ENCODE measurements around the gene STIM1.
"Not testable (repeated sequence)": the region's sequence is repeated elsewhere in the genome, so short reads cannot be mapped to it uniquely, and the experiment has no call there.

The STIM1 gene

DNA sequence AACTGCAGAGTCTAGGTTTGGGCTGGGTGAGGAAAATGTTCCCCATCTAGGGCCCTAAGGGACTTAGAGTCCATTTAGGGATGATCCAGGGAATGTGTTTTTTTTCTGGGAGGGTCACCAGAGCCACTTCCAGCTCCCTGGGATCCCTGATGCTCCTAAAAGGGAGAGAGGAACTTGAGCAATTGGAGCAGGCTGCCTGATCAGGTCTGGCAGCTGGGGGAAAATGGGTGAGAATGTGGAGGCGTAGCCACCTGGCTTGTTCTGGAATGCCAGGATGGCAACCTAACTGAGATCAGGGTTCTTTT, 45.9 kb upstream of the STIM1 start:
- no peak overlapping the region for H3K27ac ChIP-seq (ENCODE audit: low read length)
- H3K4me1 ChIP-seq (ENCODE audit: insufficient read depth, low read length): peaks cover 23% of the 10 kb centered on the region
- 0 out of 2 replicates have a peak, but pooled peaks cover 4% of the 10 kb centered on the region for H3K79me2 ChIP-seq (ENCODE audit: insufficient read depth, low read length)
- H3K36me3 ChIP-seq (ENCODE audit: insufficient read depth, low read length): peaks cover 2% of the 10 kb centered on the region; the same call in 1 of the 2 replicates
- DNase-seq: no peak
- H2AFZ ChIP-seq (ENCODE audit: low read depth, low read length): no peak overlapping the region
- no peaks in the 10 kb centered on the region for H3K9me3 ChIP-seq (ENCODE audit: insufficient read depth, low read length, severe bottlenecking)
- no peak overlapping the region for H3K9ac ChIP-seq (ENCODE audit: low read depth, low read length)
- H4K20me1 ChIP-seq (ENCODE audit: insufficient read depth, low read length): no peaks in the 10 kb centered on the region
- no peaks in the 10 kb centered on the region for H3K27me3 ChIP-seq (ENCODE audit: insufficient read depth, low read length, poor library complexity)
- no peak for ATAC-seq (ENCODE audit: insufficient read depth, low read depth)
- no peak for TF ChIP-seq EZH2 (IDR thresholded peaks at IDR 0.05; ENCODE audit: borderline replicate concordance, low read depth, low read length, severe bottlenecking)
- TF ChIP-seq, protein P1, sequence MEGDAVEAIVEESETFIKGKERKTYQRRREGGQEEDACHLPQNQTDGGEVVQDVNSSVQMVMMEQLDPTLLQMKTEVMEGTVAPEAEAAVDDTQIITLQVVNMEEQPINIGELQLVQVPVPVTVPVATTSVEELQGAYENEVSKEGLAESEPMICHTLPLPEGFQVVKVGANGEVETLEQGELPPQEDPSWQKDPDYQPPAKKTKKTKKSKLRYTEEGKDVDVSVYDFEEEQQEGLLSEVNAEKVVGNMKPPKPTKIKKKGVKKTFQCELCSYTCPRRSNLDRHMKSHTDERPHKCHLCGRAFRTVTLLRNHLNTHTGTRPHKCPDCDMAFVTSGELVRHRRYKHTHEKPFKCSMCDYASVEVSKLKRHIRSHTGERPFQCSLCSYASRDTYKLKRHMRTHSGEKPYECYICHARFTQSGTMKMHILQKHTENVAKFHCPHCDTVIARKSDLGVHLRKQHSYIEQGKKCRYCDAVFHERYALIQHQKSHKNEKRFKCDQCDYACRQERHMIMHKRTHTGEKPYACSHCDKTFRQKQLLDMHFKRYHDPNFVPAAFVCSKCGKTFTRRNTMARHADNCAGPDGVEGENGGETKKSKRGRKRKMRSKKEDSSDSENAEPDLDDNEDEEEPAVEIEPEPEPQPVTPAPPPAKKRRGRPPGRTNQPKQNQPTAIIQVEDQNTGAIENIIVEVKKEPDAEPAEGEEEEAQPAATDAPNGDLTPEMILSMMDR (IDR thresholded peaks at IDR 0.05; ENCODE audit: borderline replicate concordance, extremely low read depth, low read length, poor library complexity, severe bottlenecking): no peak
- no peak overlapping the region for H3K4me3 ChIP-seq (ENCODE audit: low read depth in 1 of 2, low read length in 2 of 2)
- 0 out of 2 replicates have a peak overlapping the region, but pooled peaks have one; percentile 86 for H3K4me2 ChIP-seq (ENCODE audit: insufficient read depth, low read length)

DNA sequence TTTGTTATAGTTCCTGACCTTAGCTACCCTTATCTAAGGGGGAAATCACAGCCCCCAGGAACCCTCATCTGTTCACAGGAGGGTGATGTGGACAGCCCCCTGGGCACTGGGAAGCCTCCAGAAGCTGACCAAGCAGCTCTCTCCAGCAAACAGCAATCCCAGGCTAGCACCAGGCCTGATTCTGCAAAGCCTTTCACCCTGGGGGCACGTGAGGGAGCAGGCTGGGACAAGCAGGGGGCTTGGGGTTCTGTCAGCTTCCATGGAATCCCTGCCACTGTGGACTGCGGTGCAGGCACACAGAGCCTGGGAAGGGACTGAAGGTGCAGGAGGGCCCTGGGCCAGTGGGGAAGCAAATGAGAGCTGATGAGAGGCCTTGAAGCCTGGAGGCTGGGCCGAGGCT, 45.0 kb upstream of the STIM1 start:
- Histone ChIP-seq H3K9ac (ENCODE audit: low read depth, low read length) (no peak overlapping the region), H2AFZ (ENCODE audit: low read depth, low read length) (no peak overlapping the region), H3K9me3 (ENCODE audit: insufficient read depth, low read length, severe bottlenecking) (no peaks in the 10 kb centered on the region), H3K27me3 (ENCODE audit: insufficient read depth, low read length, poor library complexity) (no peaks in the 10 kb centered on the region), H3K4me1 (ENCODE audit: insufficient read depth, low read length) (peaks cover 23% of the 10 kb centered on the region), H3K4me2 (ENCODE audit: insufficient read depth, low read length) (no peak overlapping the region), H4K20me1 (ENCODE audit: insufficient read depth, low read length) (no peaks in the 10 kb centered on the region), H3K4me3 (ENCODE audit: low read depth in 1 of 2, low read length in 2 of 2) (no peak overlapping the region), H3K27ac (ENCODE audit: low read length) (no peak overlapping the region), H3K79me2 (ENCODE audit: insufficient read depth, low read length) (0 out of 2 replicates have a peak, but pooled peaks cover 4% of the 10 kb centered on the region), H3K36me3 (ENCODE audit: insufficient read depth, low read length) (peaks cover 2% of the 10 kb centered on the region; the same call in 1 of the 2 replicates)
- TF ChIP-seq, protein P1 (IDR thresholded peaks at IDR 0.05; ENCODE audit: borderline replicate concordance, extremely low read depth, low read length, poor library complexity, severe bottlenecking): no peak
- TF ChIP-seq EZH2 (IDR thresholded peaks at IDR 0.05; ENCODE audit: borderline replicate concordance, low read depth, low read length, severe bottlenecking): no peak
- DNase-seq: no peak
- ATAC-seq (ENCODE audit: insufficient read depth, low read depth): no peak

DNA sequence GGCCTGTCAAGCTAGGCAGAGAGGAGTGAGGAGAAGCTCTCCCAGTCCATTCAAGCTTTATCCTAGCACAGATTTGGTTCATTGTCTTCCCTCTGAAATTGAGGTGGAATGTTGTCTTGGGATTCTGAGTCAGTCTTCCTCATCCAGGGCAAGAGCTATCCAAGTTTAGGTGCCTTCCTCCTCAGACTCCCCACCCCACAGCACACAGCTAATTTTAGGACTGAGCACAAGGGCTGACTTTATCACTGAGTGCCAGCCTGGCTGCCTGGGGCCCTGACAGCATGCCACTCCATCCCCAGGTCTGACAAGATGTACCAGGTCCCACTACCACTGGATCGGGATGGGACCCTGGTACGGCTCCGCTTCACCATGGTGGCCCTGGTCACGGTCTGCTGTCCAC, 44.5 kb upstream of the STIM1 start:
- Histone ChIP-seq H3K4me1 (ENCODE audit: insufficient read depth, low read length) (peaks cover 23% of the 10 kb centered on the region), H3K27ac (ENCODE audit: low read length) (no peak overlapping the region), H3K4me2 (ENCODE audit: insufficient read depth, low read length) (no peak overlapping the region), H3K36me3 (ENCODE audit: insufficient read depth, low read length) (peaks cover 2% of the 10 kb centered on the region; the same call in 1 of the 2 replicates), H2AFZ (ENCODE audit: low read depth, low read length) (no peak overlapping the region), H3K4me3 (ENCODE audit: low read depth in 1 of 2, low read length in 2 of 2) (no peak overlapping the region), H3K79me2 (ENCODE audit: insufficient read depth, low read length) (0 out of 2 replicates have a peak, but pooled peaks cover 4% of the 10 kb centered on the region), H3K27me3 (ENCODE audit: insufficient read depth, low read length, poor library complexity) (no peaks in the 10 kb centered on the region), H3K9me3 (ENCODE audit: insufficient read depth, low read length, severe bottlenecking) (no peaks in the 10 kb centered on the region), H3K9ac (ENCODE audit: low read depth, low read length) (no peak overlapping the region), H4K20me1 (ENCODE audit: insufficient read depth, low read length) (no peaks in the 10 kb centered on the region)
- ATAC-seq (ENCODE audit: insufficient read depth, low read depth): no peak
- TF ChIP-seq EZH2 (IDR thresholded peaks at IDR 0.05; ENCODE audit: borderline replicate concordance, low read depth, low read length, severe bottlenecking): no peak
- TF ChIP-seq, protein P1 (IDR thresholded peaks at IDR 0.05; ENCODE audit: borderline replicate concordance, extremely low read depth, low read length, poor library complexity, severe bottlenecking): no peak
- no peak for DNase-seq

DNA sequence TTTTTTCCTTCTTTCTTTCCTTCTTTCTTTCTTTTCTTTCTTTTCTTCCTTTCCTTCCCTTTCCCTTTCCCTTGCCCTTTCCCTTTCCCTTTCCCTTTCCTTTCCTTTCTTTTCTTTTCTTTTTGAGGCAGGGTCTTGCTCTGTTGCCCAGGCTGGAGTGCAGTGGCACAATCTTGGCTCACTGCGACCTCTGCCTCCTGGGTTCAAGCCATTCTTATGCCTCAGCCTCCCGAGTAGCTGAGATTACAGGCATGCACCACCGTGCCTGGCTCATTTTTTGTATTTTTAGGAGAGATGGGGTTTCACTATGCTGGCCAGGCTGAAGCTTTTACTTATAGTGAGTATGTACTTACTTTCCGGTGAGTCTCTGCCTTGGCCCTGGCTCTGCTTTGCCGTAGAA, 40.6 kb upstream of the STIM1 start:
- H3K4me3 ChIP-seq (ENCODE audit: low read depth in 1 of 2, low read length in 2 of 2); H3K27ac ChIP-seq (ENCODE audit: low read length); H3K4me1 ChIP-seq (ENCODE audit: insufficient read depth, low read length); ATAC-seq (ENCODE audit: insufficient read depth, low read depth); H2AFZ ChIP-seq (ENCODE audit: low read depth, low read length); DNase-seq; H3K9me3 ChIP-seq (ENCODE audit: insufficient read depth, low read length, severe bottlenecking); H3K9ac ChIP-seq (ENCODE audit: low read depth, low read length); H4K20me1 ChIP-seq (ENCODE audit: insufficient read depth, low read length); H3K79me2 ChIP-seq (ENCODE audit: insufficient read depth, low read length); H3K27me3 ChIP-seq (ENCODE audit: insufficient read depth, low read length, poor library complexity); H3K4me2 ChIP-seq (ENCODE audit: insufficient read depth, low read length): not testable (repeated sequence)
- H3K36me3 ChIP-seq (ENCODE audit: insufficient read depth, low read length): peaks cover 13% of the 10 kb centered on the region

All from DND-41 (cell line).